Measurements from ENCODE around the gene BAMBI.

The BAMBI gene

DNA sequence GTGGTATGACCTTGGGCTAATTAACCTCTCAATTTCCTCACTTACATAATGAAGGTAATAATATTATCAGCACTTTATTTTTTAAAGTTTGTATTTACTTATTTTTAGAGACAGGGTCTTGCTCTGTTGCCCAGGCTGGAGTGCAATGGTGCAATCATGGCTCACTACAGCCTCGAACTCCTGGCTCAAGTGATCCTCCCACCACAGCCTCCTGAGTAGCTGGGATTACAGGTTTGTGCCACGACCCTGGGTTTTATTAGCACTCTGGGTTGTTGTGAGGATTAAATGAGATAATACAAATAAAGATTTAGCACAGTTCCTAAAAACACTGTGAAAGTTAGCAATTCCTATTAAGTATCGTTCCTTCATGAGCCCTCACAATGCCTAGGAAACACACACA, 14.7 kb downstream of the BAMBI start:
- no peak overlapping the region for H3K27ac ChIP-seq (ENCODE audit: low read length)
- H3K4me3 ChIP-seq (ENCODE audit: low read length) = no peak overlapping the region
- no peaks in the 10 kb centered on the region for H3K27me3 ChIP-seq (replicated peaks; ENCODE audit: insufficient read depth, low read length)
- H3K9me2 ChIP-seq (replicated peaks; ENCODE audit: insufficient read depth, low read length) = no peaks in the 10 kb centered on the region
- no peaks in the 10 kb centered on the region for H3F3A ChIP-seq (ENCODE audit: insufficient read depth, low read length)
- H3K9ac ChIP-seq (ENCODE audit: low read length) = no peak overlapping the region
- H3K4me1 ChIP-seq (ENCODE audit: low read length) = no peaks in the 10 kb centered on the region
- H3K4me2 ChIP-seq (ENCODE audit: low read depth, low read length) = no peak overlapping the region
- no peaks in the 10 kb centered on the region for H3K36me3 ChIP-seq (replicated peaks; ENCODE audit: insufficient read depth, low read length)
- no peaks in the 10 kb centered on the region for H3K79me2 ChIP-seq (ENCODE audit: low read length)
- DNase-seq = no peak
- no peak overlapping the region for H2AFZ ChIP-seq (ENCODE audit: low read length)
- H3K9me3 ChIP-seq (replicated peaks; ENCODE audit: insufficient read depth, low read length) = no peaks in the 10 kb centered on the region
- no peak for TF ChIP-seq CTCF (IDR thresholded peaks at IDR 0.05; ENCODE audit: low read length)
- TF ChIP-seq EZH2 (optimal IDR thresholded peaks at IDR 0.05; ENCODE audit: low read depth, low read length) = no peak
- TF ChIP-seq EZH2phosphoT487 (IDR thresholded peaks at IDR 0.05; ENCODE audit: low read length) = no peak
- H4K20me1 ChIP-seq (ENCODE audit: insufficient read depth, low read length) = no peaks in the 10 kb centered on the region

DNA sequence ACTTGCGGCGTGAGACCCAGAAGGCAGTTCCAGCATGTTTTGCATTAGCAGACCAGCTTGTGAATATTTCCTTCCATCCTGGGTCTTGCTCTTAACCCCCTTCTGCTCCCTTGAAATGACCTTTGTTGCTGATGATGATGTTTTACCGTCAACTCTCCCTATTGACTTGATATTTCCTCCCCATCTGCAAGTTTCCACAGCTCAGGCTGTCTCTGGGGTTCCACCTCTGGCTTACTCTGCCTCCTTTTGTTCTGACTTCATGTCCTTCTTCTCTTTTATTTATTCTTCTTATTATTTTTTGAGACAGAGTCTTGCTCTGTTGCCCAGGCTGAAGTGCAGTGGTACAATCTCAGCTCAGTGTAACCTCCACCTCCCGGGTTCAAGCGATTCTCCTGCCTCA, 17.2 kb downstream of the BAMBI start:
- Histone ChIP-seq H3K4me1 (ENCODE audit: low read length) (no peaks in the 10 kb centered on the region), H3K79me2 (ENCODE audit: low read length) (no peaks in the 10 kb centered on the region), H3K27ac (ENCODE audit: low read length) (no peak overlapping the region), H4K20me1 (ENCODE audit: insufficient read depth, low read length) (no peaks in the 10 kb centered on the region), H3K4me2 (ENCODE audit: low read depth, low read length) (no peak overlapping the region), H3K36me3 (replicated peaks; ENCODE audit: insufficient read depth, low read length) (no peaks in the 10 kb centered on the region), H3K27me3 (replicated peaks; ENCODE audit: insufficient read depth, low read length) (no peaks in the 10 kb centered on the region), H3K4me3 (ENCODE audit: low read length) (no peak overlapping the region), H2AFZ (ENCODE audit: low read length) (no peak overlapping the region), H3K9me3 (replicated peaks; ENCODE audit: insufficient read depth, low read length) (no peaks in the 10 kb centered on the region), H3K9me2 (replicated peaks; ENCODE audit: insufficient read depth, low read length) (no peaks in the 10 kb centered on the region), H3F3A (ENCODE audit: insufficient read depth, low read length) (no peaks in the 10 kb centered on the region), H3K9ac (ENCODE audit: low read length) (no peak overlapping the region)
- no peak for DNase-seq
- no peak for TF ChIP-seq EZH2phosphoT487 (IDR thresholded peaks at IDR 0.05; ENCODE audit: low read length)
- TF ChIP-seq EZH2 (optimal IDR thresholded peaks at IDR 0.05; ENCODE audit: low read depth, low read length) = no peak
- TF ChIP-seq CTCF (IDR thresholded peaks at IDR 0.05; ENCODE audit: low read length) = no peak

GRCh38 chr10:28698075-28698474, 20.8 kb downstream of the BAMBI start:
- DNase-seq = no peak
- Histone ChIP-seq H3K9me2 (replicated peaks; ENCODE audit: insufficient read depth, low read length) (no peaks in the 10 kb centered on the region), H3K9me3 (replicated peaks; ENCODE audit: insufficient read depth, low read length) (no peaks in the 10 kb centered on the region), H3K4me2 (ENCODE audit: low read depth, low read length) (no peak overlapping the region), H3F3A (ENCODE audit: insufficient read depth, low read length) (no peaks in the 10 kb centered on the region), H3K4me3 (ENCODE audit: low read length) (no peak overlapping the region), H3K4me1 (ENCODE audit: low read length) (no peaks in the 10 kb centered on the region), H2AFZ (ENCODE audit: low read length) (no peak overlapping the region), H3K79me2 (ENCODE audit: low read length) (no peaks in the 10 kb centered on the region), H3K36me3 (replicated peaks; ENCODE audit: insufficient read depth, low read length) (no peaks in the 10 kb centered on the region), H3K27me3 (replicated peaks; ENCODE audit: insufficient read depth, low read length) (no peaks in the 10 kb centered on the region), H4K20me1 (ENCODE audit: insufficient read depth, low read length) (no peaks in the 10 kb centered on the region), H3K9ac (ENCODE audit: low read length) (no peak overlapping the region), H3K27ac (ENCODE audit: low read length) (no peak overlapping the region)
- TF ChIP-seq EZH2 (optimal IDR thresholded peaks at IDR 0.05; ENCODE audit: low read depth, low read length) = no peak
- TF ChIP-seq EZH2phosphoT487 (IDR thresholded peaks at IDR 0.05; ENCODE audit: low read length) = no peak
- TF ChIP-seq CTCF (IDR thresholded peaks at IDR 0.05; ENCODE audit: low read length) = no peak
